Thyroid gland (tissue), 4 donors: Measurements from ENCODE around the gene FAM171A1. TPM values are rescaled to one million over a fixed set of nuclear protein-coding genes. Genes with fewer than 3 reads are reported as not detected.

Experiments used
- DNase-seq, 2 donors: peaks; one replicate each; pipeline ENCODE4 v3.0.0-alpha.2; 2019
- H3K27ac ChIP-seq, 3 donors: fragments of 200-600 bp; sonication (generic); 1 replicate in 2 of 3; 2 replicates in 1 of 3; pipeline ENCODE4 v1.5.1; 2016 to 2019; ENCODE audit warnings: mild to moderate bottlenecking in 1 of 3, moderate library complexity in 1 of 3
- H3K27me3 ChIP-seq: fragments of 200-600 bp; sonication (generic); one replicate; pipeline ENCODE4 v1.5.1; 2019
- H3K36me3 ChIP-seq, 2 donors: fragments of 200-600 bp; sonication (generic); one replicate each; pipeline ENCODE4 v1.5.1; 2016 to 2019
- H3K4me1 ChIP-seq, 2 donors: fragments of 200-600 bp; sonication (generic); one replicate each; pipeline ENCODE4 v1.5.1; 2017 to 2019
- H3K4me3 ChIP-seq, 3 donors: fragments of 200-600 bp; sonication (generic); replicated peaks in 1 of 3; 1 replicate in 2 of 3; 2 replicates in 1 of 3; pipeline ENCODE4 v1.5.1; 2016; ENCODE audit warnings: mild to moderate bottlenecking in 1 of 3
- H3K9me3 ChIP-seq: fragments of 200-600 bp; sonication (generic); one replicate; pipeline ENCODE4 v1.5.1; 2017
- POLR2A ChIP-seq, 2 donors: fragments of 450-650 bp; IDR thresholded peaks; one replicate each; pipeline ENCODE4 v1.6.1; 2017; ENCODE audit warnings: antibody characterized with exemption in 2 of 2, mild to moderate bottlenecking in 2 of 2, moderate library complexity in 1 of 2
- WGBS, 2 donors: methylation state at CpG; one replicate each; pipeline ENCODE4 v1.1.5; 2017; 5-methylcytosine and 5-hydroxymethylcytosine counted together
- intact Hi-C: fragments of 100-400 bp; cut with DNase I; formaldehyde crosslinking; loops from one replicate; pipeline ENCODE4 v1.15.1; 2023
- total RNA-seq, 4 donors: library from RNA; depleted of rRNA; stranded (reverse); fragments of >200 nt; gene quantifications; one replicate each; pipeline ENCODE4 v1.2.3, GENCODE V29; 2016
- TF ChIP-seq, protein P1 (sequence below), 6 experiments: fragments of 200-600 bp in 3 of 6; fragments of 450-650 bp in 3 of 6; sonication (generic) in 3 of 6; IDR thresholded peaks; one replicate each; pipeline ENCODE4 v1.5.1; 2016 to 2019; ENCODE audit warnings: antibody characterized with exemption in 6 of 6, mild to moderate bottlenecking in 2 of 6, inconsistent platforms in 1 of 6, moderate library complexity in 1 of 6

FAM171A1 gene
- total RNA-seq, 4 donors from 2014 or later, result 10.2 to 14.9 (median 13.3) TPM

DNA sequence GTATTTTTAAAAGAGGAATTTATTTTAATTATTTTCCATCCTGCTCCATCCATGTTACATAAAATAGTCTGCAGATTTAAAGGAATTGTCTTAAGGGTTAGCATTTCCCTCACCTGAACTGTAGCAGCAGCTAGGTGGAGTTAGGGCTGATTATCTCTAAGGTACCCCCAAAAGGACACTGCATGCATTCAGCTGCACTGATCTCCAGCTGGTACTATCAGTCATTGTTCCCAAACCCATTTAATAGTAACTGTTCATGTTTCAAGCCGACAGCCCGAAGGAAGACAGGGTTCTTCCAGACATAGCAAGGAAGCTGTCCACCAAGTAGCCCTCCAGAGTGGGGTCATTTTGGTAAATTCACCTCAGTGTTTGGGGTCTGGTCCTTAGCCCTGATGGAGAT lies 48.7 kb downstream of the FAM171A1 start:
- Histone ChIP-seq H3K27ac (no peak overlapping the region), H3K4me3 (no peak overlapping the region), H3K27me3 (no peaks in the 10 kb centered on the region), H3K36me3 (no peaks in the 10 kb centered on the region), H3K9me3 (no peaks in the 10 kb centered on the region), H3K4me1 (peaks cover 0 to 13% of the 10 kb centered on the region in 2 donors)
- no peak for DNase-seq
- no peak for TF ChIP-seq POLR2A (IDR thresholded peaks at IDR 0.05)
- TF ChIP-seq, protein P1, sequence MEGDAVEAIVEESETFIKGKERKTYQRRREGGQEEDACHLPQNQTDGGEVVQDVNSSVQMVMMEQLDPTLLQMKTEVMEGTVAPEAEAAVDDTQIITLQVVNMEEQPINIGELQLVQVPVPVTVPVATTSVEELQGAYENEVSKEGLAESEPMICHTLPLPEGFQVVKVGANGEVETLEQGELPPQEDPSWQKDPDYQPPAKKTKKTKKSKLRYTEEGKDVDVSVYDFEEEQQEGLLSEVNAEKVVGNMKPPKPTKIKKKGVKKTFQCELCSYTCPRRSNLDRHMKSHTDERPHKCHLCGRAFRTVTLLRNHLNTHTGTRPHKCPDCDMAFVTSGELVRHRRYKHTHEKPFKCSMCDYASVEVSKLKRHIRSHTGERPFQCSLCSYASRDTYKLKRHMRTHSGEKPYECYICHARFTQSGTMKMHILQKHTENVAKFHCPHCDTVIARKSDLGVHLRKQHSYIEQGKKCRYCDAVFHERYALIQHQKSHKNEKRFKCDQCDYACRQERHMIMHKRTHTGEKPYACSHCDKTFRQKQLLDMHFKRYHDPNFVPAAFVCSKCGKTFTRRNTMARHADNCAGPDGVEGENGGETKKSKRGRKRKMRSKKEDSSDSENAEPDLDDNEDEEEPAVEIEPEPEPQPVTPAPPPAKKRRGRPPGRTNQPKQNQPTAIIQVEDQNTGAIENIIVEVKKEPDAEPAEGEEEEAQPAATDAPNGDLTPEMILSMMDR (IDR thresholded peaks at IDR 0.05), result no peak
- WGBS, 2 donors, result 88 to 94% methylated on average over 2 of the region's 2 CpGs
- intact Hi-C loops, result no loop called here

- intact Hi-C loops, result no loop called here
- no peak for DNase-seq
- 43 to 62% methylated on average over 6 of the region's 6 CpGs for WGBS, 2 donors
- TF ChIP-seq, protein P1 (IDR thresholded peaks at IDR 0.05), result no peak
- Histone ChIP-seq H3K27ac (no peak overlapping the region), H3K4me1 (peaks cover 0 to 13% of the 10 kb centered on the region in 2 donors), H3K36me3 (no peaks in the 10 kb centered on the region), H3K9me3 (no peaks in the 10 kb centered on the region), H3K27me3 (no peaks in the 10 kb centered on the region), H3K4me3 (no peak overlapping the region)
Observed at GRCh38 chr10:15321431-15322341, 49.4 kb downstream of the FAM171A1 start.

DNA sequence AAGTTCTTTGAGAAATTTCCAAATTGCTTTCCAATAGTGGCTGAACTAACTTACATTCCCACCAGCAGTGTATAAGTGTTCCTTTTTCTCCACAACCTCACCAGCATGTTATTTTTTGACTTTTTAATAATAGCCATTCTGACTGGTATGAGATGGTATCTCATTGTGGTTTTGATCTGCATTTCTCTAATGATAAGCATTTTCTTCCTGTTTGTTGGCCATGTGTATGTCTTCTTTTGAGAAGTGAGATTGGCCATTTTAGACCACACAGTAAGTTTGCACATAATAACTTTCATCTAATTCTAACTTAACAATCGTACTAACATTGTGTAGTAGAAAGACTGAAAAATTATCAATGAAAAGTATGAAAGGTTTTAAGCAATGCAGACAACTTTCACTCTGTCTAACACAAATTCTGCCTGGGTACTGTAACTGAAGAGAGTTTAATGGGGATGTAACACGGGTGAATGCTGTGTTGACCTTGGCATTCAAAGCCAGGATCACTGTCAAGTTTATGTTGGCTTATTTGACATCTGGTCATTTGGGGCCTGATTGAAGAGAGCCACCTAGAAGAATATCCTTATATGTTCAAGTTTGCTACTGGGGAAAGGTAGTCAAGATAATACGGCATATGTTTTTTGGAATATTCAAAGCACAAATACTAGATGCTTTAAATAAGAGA lies 50.4 kb downstream of the FAM171A1 start:
- H3K27me3 ChIP-seq, result no peaks in the 10 kb centered on the region
- H3K4me1 ChIP-seq, result peaks cover 0 to 13% of the 10 kb centered on the region in 2 donors
- H3K4me3 ChIP-seq, result no peak overlapping the region
- WGBS, 2 donors, result 68 to 72% methylated on average over 3 of the region's 3 CpGs
- no peak for DNase-seq
- no peak for TF ChIP-seq POLR2A (IDR thresholded peaks at IDR 0.05)
- TF ChIP-seq, protein P1 (IDR thresholded peaks at IDR 0.05), result no peak
- no peaks in the 10 kb centered on the region for H3K36me3 ChIP-seq
- H3K9me3 ChIP-seq, result no peaks in the 10 kb centered on the region
- H3K27ac ChIP-seq, result no peak overlapping the region
- intact Hi-C loops, result no loop called here

- Histone ChIP-seq H3K27me3 (no peaks in the 10 kb centered on the region), H3K9me3 (no peaks in the 10 kb centered on the region), H3K4me1 (peaks cover 0 to 13% of the 10 kb centered on the region in 2 donors), H3K27ac (no peak overlapping the region), H3K36me3 (no peaks in the 10 kb centered on the region), H3K4me3 (no peak overlapping the region)
- DNase-seq, result no peak
- intact Hi-C loops, result no loop called here
- TF ChIP-seq, protein P1 (IDR thresholded peaks at IDR 0.05), result no peak
- TF ChIP-seq POLR2A (IDR thresholded peaks at IDR 0.05), result no peak
- WGBS, 2 donors, result 94% methylated on average over 7 of the region's 7 CpGs
Observed at GRCh38 chr10:15320118-15320517, 51.0 kb downstream of the FAM171A1 start.
